NCI-H82 (cell line): ENCODE results near the gene ZNF443.
A peak's percentile ranks its signal among the peaks of the same experiment; 100 is the strongest.
"Not testable (repeated sequence)": the region's sequence is repeated elsewhere in the genome, so short reads cannot be mapped to it uniquely, and the experiment has no call there.

ENCODE experiments used
- DNase-seq: peaks from one replicate; lab custom pipeline; 2025; lab: John Stamatoyannopoulos, UW

Gene ZNF443

GRCh38 chr19:12417273-12417672 is 23.5 kb downstream of the ZNF443 start:
- DNase-seq = not testable (repeated sequence)

GRCh38 chr19:12411893-12412292 is 28.9 kb downstream of the ZNF443 start:
- no peak for DNase-seq

GRCh38 chr19:12400633-12401502 is 40.0 kb downstream of the ZNF443 start, which contains the start of gene ZNF799:
ZNF799 (minus strand) TSS chr19:12401271; CDS start chr19:12401070, 201 bp downstream.
- DNase-seq = peak; percentile 99

GRCh38 chr19:12399901-12400632 is 40.8 kb downstream of the ZNF443 start:
- peak; percentile 49 for DNase-seq

GRCh38 chr19:12391148-12391547 is 49.7 kb downstream of the ZNF443 start:
- DNase-seq = not testable (repeated sequence)

- DNase-seq = not testable (repeated sequence)
These were observed 54.5 kb downstream of the ZNF443 start for GRCh38 chr19:12386365-12386764.

- DNase-seq = no peak
These were observed 60.4 kb downstream of the ZNF443 start for GRCh38 chr19:12380444-12380737.

- DNase-seq = no peak
These were observed 60.9 kb downstream of the ZNF443 start for GRCh38 chr19:12379732-12380443.
